Panc1 (cell line): Measurements from ENCODE around the gene NDST1. TPM values are rescaled to one million over a fixed set of nuclear protein-coding genes. Genes with fewer than 3 reads are reported as not detected.

Source experiments
- ATAC-seq: fragments of 200-7000 bp; cut with Tn5 transposase; 2 replicates; pipeline ENCODE4 v1.9.1; 2020; ENCODE audit warnings: mild to moderate bottlenecking, moderate library complexity
- BruUV-seq: library from RNA; stranded (reverse); fragments of 400-500 nt; replicated peaks from 2 replicates; lab custom pipeline; 2021; lab: Mats Ljungman, UMichigan
- CTCF ChIA-PET: fragments of 300-600 bp; sonication (Branson Sonifier 250); formaldehyde crosslinking; loops from one replicate; lab custom pipeline; 2022; ENCODE audit warnings: antibody characterized with exemption; lab: Charles Lee
- POLR2A ChIA-PET: fragments of 300-600 bp; sonication (Branson Sonifier 250); formaldehyde crosslinking; loops from one replicate; lab custom pipeline; 2022; ENCODE audit warnings: antibody characterized with exemption; lab: Charles Lee
- DNase-seq: peaks from one replicate; pipeline ENCODE4 v3.0.0-alpha.2; 2010; ENCODE audit warnings: low read depth, low spot score
- H3K27ac ChIP-seq: 2 replicates; pipeline ENCODE4 v1.5.1; 2011; ENCODE audit warnings: mild to moderate bottlenecking, low read length, inconsistent platforms
- H3K27me3 ChIP-seq: fragments of 200-500 bp; sonication (Bioruptor generic); 2 replicates; pipeline ENCODE4 v1.6.0; 2014; ENCODE audit warnings: low read length, inconsistent platforms; ENCODE audit not compliant: control insufficient read depth, insufficient read depth
- H3K36me3 ChIP-seq: fragments of 200-500 bp; sonication (Bioruptor generic); 2 replicates; pipeline ENCODE4 v1.5.1; 2014; ENCODE audit warnings: inconsistent platforms, mild to moderate bottlenecking, low read length, moderate library complexity; ENCODE audit not compliant: control insufficient read depth, insufficient read depth
- H3K4me1 ChIP-seq: 2 replicates; pipeline ENCODE4 v1.5.1; 2011; ENCODE audit warnings: inconsistent platforms, mild to moderate bottlenecking, low read length, moderate library complexity; ENCODE audit not compliant: control insufficient read depth, insufficient read depth
- H3K4me3 ChIP-seq, 2 experiments: 2 replicates each; pipeline ENCODE4 v1.5.1; 2011 to 2012; ENCODE audit warnings: low read depth in 2 of 2, low read length in 2 of 2, mild to moderate bottlenecking in 2 of 2, inconsistent platforms in 1 of 2, moderate library complexity in 1 of 2
- H3K9me3 ChIP-seq: fragments of 200-500 bp; sonication (Bioruptor generic); 2 replicates; pipeline ENCODE4 v1.5.1; 2014; ENCODE audit warnings: low read depth, mild to moderate bottlenecking, inconsistent platforms, low read length, moderate library complexity; ENCODE audit not compliant: control insufficient read depth, insufficient read depth
- POLR2AphosphoS5 ChIP-seq: IDR thresholded peaks from 2 replicates; pipeline ENCODE4 v1.6.1; 2012; ENCODE audit warnings: mild to moderate bottlenecking, low read depth, low read length, moderate library complexity
- SIN3A ChIP-seq: IDR thresholded peaks from 2 replicates; pipeline ENCODE4 v1.6.1; 2012; ENCODE audit warnings: low read depth, mild to moderate bottlenecking, low read length, moderate library complexity, borderline replicate concordance; ENCODE audit not compliant: insufficient read depth
- TCF7L2 ChIP-seq: IDR thresholded peaks from 2 replicates; pipeline ENCODE4 v1.6.1; 2011; ENCODE audit warnings: mild to moderate bottlenecking, low read depth, low read length, inconsistent platforms
- in situ Hi-C: cut with HindIII; loops from 2 replicates; pipeline ENCODE4 v1.10.0; 2016; ENCODE audit warnings: low sequenced_read_pairs, low pct_unique_long_range_greater_than_20kb
- intact Hi-C: fragments of 100-400 bp; cut with micrococcal nuclease; formaldehyde crosslinking; loops from one replicate; pipeline ENCODE4 v1.10.0; 2022; ENCODE audit not compliant: unreplicated experiment
- total RNA-seq: library from RNA; stranded (reverse); gene quantifications from one replicate; pipeline ENCODE4 v1.2.1, GENCODE V29; 2021; ENCODE audit not compliant: unreplicated experiment
- TF ChIP-seq, protein P1 (sequence below): fragments of 450-650 bp; IDR thresholded peaks from 2 replicates; pipeline ENCODE4 v1.5.1; 2017; ENCODE audit warnings: mild to moderate bottlenecking
- TF ChIP-seq, protein P2 (sequence below), 2 experiments: IDR thresholded peaks; 2 replicates each; pipeline ENCODE4 v1.6.1; 2011 to 2012; ENCODE audit warnings: low read depth in 2 of 2, control low read depth in 1 of 2, low read length in 1 of 2, mild to moderate bottlenecking in 1 of 2, moderate library complexity in 1 of 2; ENCODE audit not compliant: insufficient read depth in 1 of 2

NDST1 gene
- total RNA-seq, 1 experiment from 2014 or later, result 142 TPM

DNA sequence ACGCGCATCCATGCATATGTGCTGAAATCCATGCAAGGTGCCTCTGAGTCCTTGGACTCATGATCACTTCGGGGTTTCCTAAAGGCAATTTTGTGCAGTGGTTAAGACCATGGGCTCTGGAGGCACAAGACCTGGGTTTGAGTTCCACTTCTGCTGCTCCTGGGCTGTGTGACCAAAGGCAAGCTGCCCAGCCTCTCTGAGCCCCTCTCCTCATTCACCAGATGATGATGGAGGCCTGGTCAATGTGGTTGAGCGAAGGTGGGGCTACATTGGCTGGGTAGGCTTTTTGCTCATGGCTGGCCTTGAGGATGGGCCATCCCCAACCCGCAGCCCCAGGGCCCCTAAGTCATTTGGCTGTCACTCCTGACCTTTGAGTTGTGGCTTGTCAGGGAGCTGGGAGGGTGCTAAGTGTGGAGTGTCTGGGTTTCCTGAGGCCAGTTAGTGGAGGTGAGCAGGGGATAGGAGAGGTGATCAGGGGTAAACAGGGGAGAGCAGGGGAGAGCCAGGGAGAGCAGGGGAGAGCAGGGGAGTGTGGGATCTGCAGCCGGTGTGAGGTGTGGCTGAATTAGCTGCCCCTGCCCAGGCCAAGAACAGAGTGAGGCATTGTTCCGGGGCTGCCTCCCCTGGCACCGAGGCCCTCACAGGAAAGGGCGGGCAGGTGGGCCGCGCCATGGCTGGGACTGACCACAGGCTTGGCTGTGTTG lies 68.0 kb downstream of the NDST1 start:
- no peak for DNase-seq
- in situ Hi-C loops, result no loop called here
- Histone ChIP-seq H3K4me3 (no peak overlapping the region), H3K9me3 (no peaks in the 10 kb centered on the region), H3K4me1 (no peaks in the 10 kb centered on the region; the same call in 1 of the 2 replicates), H3K27me3 (no peaks in the 10 kb centered on the region), H3K27ac (no peak overlapping the region), H3K36me3 (no peaks in the 10 kb centered on the region)
- ChIA-PET POLR2A (no interaction called here), CTCF (no interaction called here)
- TF ChIP-seq TCF7L2, result no peak
- no peak for TF ChIP-seq POLR2AphosphoS5
- TF ChIP-seq, protein P1, sequence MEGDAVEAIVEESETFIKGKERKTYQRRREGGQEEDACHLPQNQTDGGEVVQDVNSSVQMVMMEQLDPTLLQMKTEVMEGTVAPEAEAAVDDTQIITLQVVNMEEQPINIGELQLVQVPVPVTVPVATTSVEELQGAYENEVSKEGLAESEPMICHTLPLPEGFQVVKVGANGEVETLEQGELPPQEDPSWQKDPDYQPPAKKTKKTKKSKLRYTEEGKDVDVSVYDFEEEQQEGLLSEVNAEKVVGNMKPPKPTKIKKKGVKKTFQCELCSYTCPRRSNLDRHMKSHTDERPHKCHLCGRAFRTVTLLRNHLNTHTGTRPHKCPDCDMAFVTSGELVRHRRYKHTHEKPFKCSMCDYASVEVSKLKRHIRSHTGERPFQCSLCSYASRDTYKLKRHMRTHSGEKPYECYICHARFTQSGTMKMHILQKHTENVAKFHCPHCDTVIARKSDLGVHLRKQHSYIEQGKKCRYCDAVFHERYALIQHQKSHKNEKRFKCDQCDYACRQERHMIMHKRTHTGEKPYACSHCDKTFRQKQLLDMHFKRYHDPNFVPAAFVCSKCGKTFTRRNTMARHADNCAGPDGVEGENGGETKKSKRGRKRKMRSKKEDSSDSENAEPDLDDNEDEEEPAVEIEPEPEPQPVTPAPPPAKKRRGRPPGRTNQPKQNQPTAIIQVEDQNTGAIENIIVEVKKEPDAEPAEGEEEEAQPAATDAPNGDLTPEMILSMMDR, result no peak
- no peak for TF ChIP-seq SIN3A
- TF ChIP-seq, protein P2, sequence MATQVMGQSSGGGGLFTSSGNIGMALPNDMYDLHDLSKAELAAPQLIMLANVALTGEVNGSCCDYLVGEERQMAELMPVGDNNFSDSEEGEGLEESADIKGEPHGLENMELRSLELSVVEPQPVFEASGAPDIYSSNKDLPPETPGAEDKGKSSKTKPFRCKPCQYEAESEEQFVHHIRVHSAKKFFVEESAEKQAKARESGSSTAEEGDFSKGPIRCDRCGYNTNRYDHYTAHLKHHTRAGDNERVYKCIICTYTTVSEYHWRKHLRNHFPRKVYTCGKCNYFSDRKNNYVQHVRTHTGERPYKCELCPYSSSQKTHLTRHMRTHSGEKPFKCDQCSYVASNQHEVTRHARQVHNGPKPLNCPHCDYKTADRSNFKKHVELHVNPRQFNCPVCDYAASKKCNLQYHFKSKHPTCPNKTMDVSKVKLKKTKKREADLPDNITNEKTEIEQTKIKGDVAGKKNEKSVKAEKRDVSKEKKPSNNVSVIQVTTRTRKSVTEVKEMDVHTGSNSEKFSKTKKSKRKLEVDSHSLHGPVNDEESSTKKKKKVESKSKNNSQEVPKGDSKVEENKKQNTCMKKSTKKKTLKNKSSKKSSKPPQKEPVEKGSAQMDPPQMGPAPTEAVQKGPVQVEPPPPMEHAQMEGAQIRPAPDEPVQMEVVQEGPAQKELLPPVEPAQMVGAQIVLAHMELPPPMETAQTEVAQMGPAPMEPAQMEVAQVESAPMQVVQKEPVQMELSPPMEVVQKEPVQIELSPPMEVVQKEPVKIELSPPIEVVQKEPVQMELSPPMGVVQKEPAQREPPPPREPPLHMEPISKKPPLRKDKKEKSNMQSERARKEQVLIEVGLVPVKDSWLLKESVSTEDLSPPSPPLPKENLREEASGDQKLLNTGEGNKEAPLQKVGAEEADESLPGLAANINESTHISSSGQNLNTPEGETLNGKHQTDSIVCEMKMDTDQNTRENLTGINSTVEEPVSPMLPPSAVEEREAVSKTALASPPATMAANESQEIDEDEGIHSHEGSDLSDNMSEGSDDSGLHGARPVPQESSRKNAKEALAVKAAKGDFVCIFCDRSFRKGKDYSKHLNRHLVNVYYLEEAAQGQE (IDR thresholded peaks at IDR 0.05; ENCODE audit: insufficient read depth in 1 of 2, low read depth in 2 of 2, low read length in 1 of 2), result no peak
- intact Hi-C loops, result no loop called here
- ATAC-seq, result no peak
- BruUV-seq, result no TSS peak

DNA sequence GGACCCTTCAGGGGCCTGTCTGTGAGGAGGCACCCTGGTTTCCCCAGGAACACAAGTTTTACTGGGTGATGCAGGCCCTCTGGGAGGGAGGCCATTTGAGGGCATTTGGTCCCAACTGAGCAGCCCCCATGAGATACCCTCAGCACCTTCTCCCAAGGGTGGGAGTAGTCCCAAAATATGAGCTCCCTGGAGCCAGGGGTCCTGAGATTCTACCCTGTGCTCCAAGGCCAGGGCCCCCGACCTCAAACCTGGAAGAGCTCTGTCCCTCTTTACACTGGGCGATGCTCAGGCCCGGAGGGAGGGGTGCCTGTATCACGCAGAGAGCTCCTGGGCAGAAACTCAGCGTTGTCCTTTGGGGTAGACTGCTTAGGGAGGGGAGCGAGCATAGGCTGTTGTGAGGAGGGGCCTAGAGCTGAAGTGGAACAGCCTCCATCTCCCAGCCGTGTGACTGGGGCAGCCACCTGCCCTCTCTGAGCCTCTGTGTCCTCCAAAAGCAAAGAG lies 68.6 kb downstream of the NDST1 start:
- Histone ChIP-seq H3K27me3 (no peaks in the 10 kb centered on the region), H3K9me3 (no peaks in the 10 kb centered on the region), H3K4me1 (no peaks in the 10 kb centered on the region; the same call in 1 of the 2 replicates), H3K27ac (no peak overlapping the region), H3K4me3 (no peak overlapping the region), H3K36me3 (no peaks in the 10 kb centered on the region)
- intact Hi-C loops, result no loop called here
- BruUV-seq, result no TSS peak
- TF ChIP-seq POLR2AphosphoS5, result no peak
- TF ChIP-seq SIN3A, result no peak
- in situ Hi-C loops, result no loop called here
- no peak for ATAC-seq
- ChIA-PET POLR2A (no interaction called here), CTCF (no interaction called here)
- DNase-seq, result no peak
